IMR-90 (cell line): ENCODE measurements around the gene MARCHF9. TPM values are rescaled to one million over a fixed set of nuclear protein-coding genes. Genes with fewer than 3 reads are reported as not detected.

ENCODE experiments used
- ATAC-seq: fragments of 200-7000 bp; cut with Tn5 transposase; 2 replicates; pipeline ENCODE4 v1.9.1; 2020; ENCODE audit warnings: low read depth, mild to moderate bottlenecking, moderate library complexity
- BruUV-seq: library from RNA; stranded (reverse); fragments of 400-500 nt; replicated peaks from 2 replicates; lab custom pipeline; 2021; lab: Mats Ljungman, UMichigan
- CTCF ChIA-PET: fragments of 300-600 bp; formaldehyde crosslinking; extraction: SDS; loops from one replicate; lab custom pipeline; 2021; ENCODE audit warnings: antibody characterized with exemption; lab: Yijun Ruan, JAX
- POLR2A ChIA-PET: fragments of 300-600 bp; sonication (Branson Sonifier 250); formaldehyde crosslinking; loops from one replicate; lab custom pipeline; 2022; ENCODE audit warnings: antibody characterized with exemption; ENCODE audit not compliant: unreplicated experiment; lab: Charles Lee
- DNase-seq: peaks from one replicate; pipeline ENCODE4 v3.0.0; 2013
- H2AFZ ChIP-seq: replicated peaks from 2 replicates; pipeline ENCODE3; 2013; ENCODE audit warnings: low read length, mild to moderate bottlenecking; ENCODE audit not compliant: poor library complexity
- H2AK5ac ChIP-seq: 2 replicates; pipeline ENCODE4 v1.6.1; 2013; ENCODE audit warnings: low read depth, low read length, inconsistent platforms
- H2AK9ac ChIP-seq: replicated peaks from 2 replicates; pipeline ENCODE3; 2013; ENCODE audit warnings: mild to moderate bottlenecking, low read depth, low read length, moderate library complexity; ENCODE audit not compliant: poor library complexity
- H2BK120ac ChIP-seq: 2 replicates; pipeline ENCODE4 v1.6.1; 2013; ENCODE audit warnings: low read depth, low read length, inconsistent platforms
- H2BK15ac ChIP-seq: 3 replicates; pipeline ENCODE4 v1.6.1; 2013; ENCODE audit warnings: low read depth, low read length, inconsistent platforms
- H2BK20ac ChIP-seq: 2 replicates; pipeline ENCODE4 v1.6.1; 2013; ENCODE audit warnings: low read depth, mild to moderate bottlenecking, inconsistent platforms, low read length, moderate library complexity
- H2BK5ac ChIP-seq: 2 replicates; pipeline ENCODE4 v1.6.1; 2013; ENCODE audit warnings: mild to moderate bottlenecking, low read depth, low read length, inconsistent platforms; ENCODE audit not compliant: poor library complexity, severe bottlenecking
- H3K14ac ChIP-seq: replicated peaks from 2 replicates; pipeline ENCODE4 v1.6.1; 2013; ENCODE audit warnings: low read depth, low read length, inconsistent platforms
- H3K18ac ChIP-seq: 2 replicates; pipeline ENCODE4 v1.6.1; 2013; ENCODE audit warnings: low read depth, low read length, control low read depth
- H3K23ac ChIP-seq: 2 replicates; pipeline ENCODE4 v1.6.1; 2013; ENCODE audit warnings: low read depth, low read length, inconsistent platforms
- H3K27ac ChIP-seq: 2 replicates; pipeline ENCODE4 v1.5.1; 2013; ENCODE audit warnings: mild to moderate bottlenecking, control low read depth, low read length; ENCODE audit not compliant: insufficient read depth
- H3K27me3 ChIP-seq: 2 replicates; pipeline ENCODE4 v1.6.1; 2013; ENCODE audit warnings: low read length; ENCODE audit not compliant: control insufficient read depth, insufficient read depth
- H3K36me3 ChIP-seq: 2 replicates; pipeline ENCODE4 v1.6.1; 2013; ENCODE audit warnings: low read length, mixed read lengths; ENCODE audit not compliant: control insufficient read depth, insufficient read depth
- H3K4ac ChIP-seq: 2 replicates; pipeline ENCODE4 v1.6.1; 2013; ENCODE audit warnings: low read depth, low read length, inconsistent platforms
- H3K4me1 ChIP-seq: 2 replicates; pipeline ENCODE4 v1.6.1; 2013; ENCODE audit warnings: low read length, mixed read lengths; ENCODE audit not compliant: control insufficient read depth, insufficient read depth
- H3K4me2 ChIP-seq: 2 replicates; pipeline ENCODE4 v1.6.1; 2013; ENCODE audit warnings: low read depth, mild to moderate bottlenecking, control low read depth, low read length, moderate library complexity
- H3K4me3 ChIP-seq: 2 replicates; pipeline ENCODE4 v1.5.1; 2013; ENCODE audit warnings: low read depth, mild to moderate bottlenecking, control low read depth, low read length, moderate library complexity; ENCODE audit not compliant: insufficient read depth
- H3K56ac ChIP-seq: 2 replicates; pipeline ENCODE4 v1.6.1; 2013; ENCODE audit warnings: low read length, inconsistent platforms; ENCODE audit not compliant: insufficient read depth; ENCODE audit errors: extremely low read depth
- H3K79me1 ChIP-seq, 2 experiments: 2 replicates each; pipeline ENCODE4 v1.6.1; 2013; ENCODE audit warnings: low read length in 2 of 2, inconsistent platforms in 1 of 2, low read depth in 1 of 2
- H3K9ac ChIP-seq: 2 replicates; pipeline ENCODE4 v1.6.1; 2013; ENCODE audit warnings: low read depth, low read length, control low read depth
- H3K9me1 ChIP-seq: 2 replicates; pipeline ENCODE4 v1.6.1; 2013; ENCODE audit warnings: low read length, inconsistent platforms; ENCODE audit not compliant: insufficient read depth
- H3K9me3 ChIP-seq: 2 replicates; pipeline ENCODE4 v1.6.1; 2013; ENCODE audit warnings: low read length; ENCODE audit not compliant: control insufficient read depth, insufficient read depth
- H4K20me1 ChIP-seq: 2 replicates; pipeline ENCODE4 v1.6.1; 2013; ENCODE audit warnings: low read length, inconsistent platforms; ENCODE audit not compliant: insufficient read depth
- H4K5ac ChIP-seq: 2 replicates; pipeline ENCODE4 v1.6.1; 2013; ENCODE audit warnings: mild to moderate bottlenecking, low read depth, low read length, control low read depth
- H4K8ac ChIP-seq, 2 experiments: 2 replicates each; pipeline ENCODE4 v1.6.1; 2013; ENCODE audit warnings: low read depth in 2 of 2, low read length in 2 of 2, control low read depth in 1 of 2, inconsistent platforms in 1 of 2
- H4K91ac ChIP-seq: 2 replicates; pipeline ENCODE4 v1.6.1; 2013; ENCODE audit warnings: low read depth, low read length, inconsistent platforms; ENCODE audit not compliant: insufficient read depth
- CHD1 ChIP-seq: IDR thresholded peaks from 2 replicates; pipeline ENCODE4 v1.6.1; 2012; ENCODE audit warnings: low read depth, low read length, improper control_type of control experiment
- MAFK ChIP-seq: IDR thresholded peaks from 2 replicates; pipeline ENCODE4 v1.6.1; 2012; ENCODE audit warnings: low read depth, low read length, improper control_type of control experiment
- MAZ ChIP-seq: IDR thresholded peaks from 2 replicates; pipeline ENCODE4 v1.6.1; 2012; ENCODE audit warnings: low read depth, mild to moderate bottlenecking, low read length, improper control_type of control experiment, moderate library complexity, borderline replicate concordance
- MXI1 ChIP-seq: IDR thresholded peaks from 2 replicates; pipeline ENCODE4 v1.6.1; 2012; ENCODE audit warnings: low read depth, mild to moderate bottlenecking, low read length, moderate library complexity, borderline replicate concordance
- NFE2L2 ChIP-seq: fragments of 150-350 bp; IDR thresholded peaks from 2 replicates; pipeline ENCODE4 v1.6.1; 2016; ENCODE audit warnings: low read depth, mild to moderate bottlenecking, low read length
- POLR2A ChIP-seq: IDR thresholded peaks from 2 replicates; pipeline ENCODE4 v1.6.1; 2012; ENCODE audit warnings: mild to moderate bottlenecking, low read depth, low read length
- RCOR1 ChIP-seq: IDR thresholded peaks from 2 replicates; pipeline ENCODE4 v1.6.1; 2012; ENCODE audit warnings: mild to moderate bottlenecking, low read length, improper control_type of control experiment; ENCODE audit not compliant: insufficient replicate concordance
- WGBS, 2 experiments: methylation state at CpG; one replicate each; pipeline versions ENCODE4 v1.1.5 to v1.1.7; 2013; ENCODE audit warnings: missing lambda C conversion rate in 2 of 2; ENCODE audit not compliant: insufficient read length in 1 of 2; ENCODE audit errors: extremely low coverage in 2 of 2; 5-methylcytosine and 5-hydroxymethylcytosine counted together
- dilution Hi-C: fragments of 300-500 bp; cut with HindIII; formaldehyde crosslinking; loops from one replicate; pipeline ENCODE4 v1.14.3; 2018; ENCODE audit warnings: low sequenced_read_pairs; ENCODE audit not compliant: unreplicated experiment
- in situ Hi-C: fragments of 300-500 bp; cut with MboI; formaldehyde crosslinking; loops from 3 replicates; pipeline ENCODE4 v1.14.3; 2019; ENCODE audit warnings: low sequenced_read_pairs, inconsistent platforms, mixed read lengths
- intact Hi-C: fragments of 100-400 bp; cut with micrococcal nuclease; formaldehyde crosslinking; loops from 2 replicates; pipeline ENCODE4 v1.10.0; 2022
- polyA plus RNA-seq, 3 experiments: library from polyadenylated mRNA; depleted of rRNA; stranded (reverse); fragments of >200 nt; gene quantifications; 2 replicates each; pipeline ENCODE4 v1.2.3, GENCODE V29; 2012; ENCODE audit warnings: low replicate concordance in 1 of 3
- total RNA-seq: library from RNA; depleted of rRNA; stranded (reverse); fragments of >200 nt; gene quantifications from 2 replicates; pipeline ENCODE4 v1.2.3, GENCODE V29; 2012
- TF ChIP-seq, protein P1 (sequence below): fragments of 150-350 bp; IDR thresholded peaks from 2 replicates; pipeline ENCODE4 v1.6.1; 2016; ENCODE audit warnings: low read depth, mild to moderate bottlenecking, low read length, moderate library complexity, borderline replicate concordance
- TF ChIP-seq, protein P2 (sequence below): fragments of 150-350 bp; IDR thresholded peaks from 2 replicates; pipeline ENCODE4 v1.6.1; 2017; ENCODE audit warnings: mild to moderate bottlenecking, antibody characterized with exemption, low read length, low read depth

Gene MARCHF9
- total and polyA plus RNA-seq, 2 of the 4 experiments (the other 2 are of a cell fraction): 1.1 to 5.4 TPM

DNA sequence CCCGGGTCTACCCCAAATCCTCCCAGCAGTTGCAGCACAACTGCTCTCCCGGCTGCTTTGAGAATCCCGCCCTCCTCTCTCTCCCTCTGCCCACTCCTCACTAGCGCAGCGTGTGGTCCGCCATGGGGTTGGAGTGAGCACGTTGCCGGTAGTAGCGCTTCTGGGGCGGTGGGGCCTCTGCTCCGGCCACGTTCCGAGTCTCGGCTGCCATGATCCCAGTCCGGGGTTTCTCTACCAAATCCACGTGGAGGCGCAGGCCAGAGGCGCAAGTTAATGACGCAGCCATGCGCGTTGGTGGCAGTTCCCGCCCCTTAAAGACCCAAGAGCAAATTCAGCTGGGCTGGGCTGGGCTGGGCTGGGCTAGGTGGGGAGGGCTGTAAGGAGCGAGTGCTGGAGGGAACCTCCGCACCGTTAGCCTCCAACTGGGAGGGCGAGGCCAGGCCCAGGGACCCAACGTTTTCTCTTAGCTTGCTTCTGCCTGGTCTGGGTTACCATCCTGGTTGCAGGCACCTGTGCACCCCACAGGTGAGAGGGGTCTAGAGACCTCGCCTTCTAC is 17.0 kb downstream of the MARCHF9 start, which contains the start of gene METTL1:
Gene METTL1 (minus strand): TSS at position 233 of the 556 bp plus-strand sequence. CDS start 22 bp downstream, at position 211.
- Histone ChIP-seq H4K91ac (peak within 1 kb of the TSS; percentile 95), H4K8ac (peak within 1 kb of the TSS; percentile 93 to 99), H3K9ac (peak within 1 kb of the TSS; percentile 99), H3K27ac (peak within 1 kb of the TSS; percentile 82), H3K4me2 (peak within 1 kb of the TSS; percentile 95), H3K36me3 (peaks cover 3% of the 10 kb centered on the region), H2AFZ (peak within 1 kb of the TSS; percentile 99), H3K14ac (peak within 1 kb of the TSS; percentile 95), H3K9me1 (peaks cover 9% of the 10 kb centered on the region), H3K23ac (peak within 1 kb of the TSS; percentile 98), H2AK5ac (peak within 1 kb of the TSS; percentile 91), H2BK15ac (peak within 1 kb of the TSS; percentile 78; the same call in 2 of the 3 replicates), H3K4me3 (peak within 1 kb of the TSS; percentile 78), H3K79me1 (peaks cover 16 to 29% of the 10 kb centered on the region in 2 experiments; a peak in 3 of 4 replicates), H2BK120ac (peak within 1 kb of the TSS; percentile 86), H2BK5ac (peak within 1 kb of the TSS; percentile 78), H2AK9ac (peak within 1 kb of the TSS; percentile 97), H3K4me1 (peaks cover 6% of the 10 kb centered on the region; the same call in 1 of the 2 replicates), H3K9me3 (no peaks in the 10 kb centered on the region), H4K5ac (peak within 1 kb of the TSS; percentile 91), H3K56ac (peak within 1 kb of the TSS; percentile 88), H3K18ac (peak within 1 kb of the TSS; percentile 62), H4K20me1 (no peaks in the 10 kb centered on the region), H2BK20ac (0 out of 2 replicates have a peak within 1 kb of the TSS, but pooled peaks have one; percentile 8), H3K4ac (peak within 1 kb of the TSS; percentile 98), H3K27me3 (peaks cover 1% of the 10 kb centered on the region)
- CTCF ChIA-PET: no interaction called here
- dilution Hi-C loops (no loop called here), intact Hi-C loops (no loop called here), in situ Hi-C loops (no loop called here)
- TF ChIP-seq NFE2L2: no peak
- TF ChIP-seq MXI1: peak; percentile 100
- TF ChIP-seq, protein P1, sequence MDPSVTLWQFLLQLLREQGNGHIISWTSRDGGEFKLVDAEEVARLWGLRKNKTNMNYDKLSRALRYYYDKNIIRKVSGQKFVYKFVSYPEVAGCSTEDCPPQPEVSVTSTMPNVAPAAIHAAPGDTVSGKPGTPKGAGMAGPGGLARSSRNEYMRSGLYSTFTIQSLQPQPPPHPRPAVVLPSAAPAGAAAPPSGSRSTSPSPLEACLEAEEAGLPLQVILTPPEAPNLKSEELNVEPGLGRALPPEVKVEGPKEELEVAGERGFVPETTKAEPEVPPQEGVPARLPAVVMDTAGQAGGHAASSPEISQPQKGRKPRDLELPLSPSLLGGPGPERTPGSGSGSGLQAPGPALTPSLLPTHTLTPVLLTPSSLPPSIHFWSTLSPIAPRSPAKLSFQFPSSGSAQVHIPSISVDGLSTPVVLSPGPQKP: no peak
- TF ChIP-seq, protein P2, sequence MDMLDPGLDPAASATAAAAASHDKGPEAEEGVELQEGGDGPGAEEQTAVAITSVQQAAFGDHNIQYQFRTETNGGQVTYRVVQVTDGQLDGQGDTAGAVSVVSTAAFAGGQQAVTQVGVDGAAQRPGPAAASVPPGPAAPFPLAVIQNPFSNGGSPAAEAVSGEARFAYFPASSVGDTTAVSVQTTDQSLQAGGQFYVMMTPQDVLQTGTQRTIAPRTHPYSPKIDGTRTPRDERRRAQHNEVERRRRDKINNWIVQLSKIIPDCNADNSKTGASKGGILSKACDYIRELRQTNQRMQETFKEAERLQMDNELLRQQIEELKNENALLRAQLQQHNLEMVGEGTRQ: peak; percentile 59; the same call in 1 of the 2 replicates
- TF ChIP-seq MAFK: no peak
- TF ChIP-seq RCOR1: no peak
- TF ChIP-seq CHD1: 0 out of 2 replicates have a peak, but pooled peaks have one; percentile 80
- TF ChIP-seq MAZ: peak; percentile 93
- TF ChIP-seq POLR2A: peak; percentile 93
- POLR2A ChIA-PET: interaction anchor here (0.9 kb wide), 1 partner anchor 27 kb away, joined by 4 read pairs; the partner anchor contains the start of gene TSPAN31
- peak; percentile 97 for DNase-seq
- no TSS peak for BruUV-seq
- ATAC-seq: peak; percentile 93
- 0% methylated on average over 14 of the region's 28 CpGs; no CpG with 5 or more reads in 1 of the 2 experiments for WGBS, 2 experiments
